H1 (cell line): Measurements from ENCODE around the gene ARPC2. TPM values are rescaled to one million over a fixed set of nuclear protein-coding genes. Genes with fewer than 3 reads are reported as not detected.

Experiments
- CTCF ChIA-PET: fragments of 300-600 bp; sonication (Branson Sonifier 250); formaldehyde crosslinking; loops from one replicate; lab custom pipeline; 2021; ENCODE audit not compliant: partially characterized antibody; lab: Charles Lee
- POLR2A ChIA-PET: fragments of 300-600 bp; sonication (Branson Sonifier 250); formaldehyde crosslinking; loops from one replicate; lab custom pipeline; 2021; ENCODE audit warnings: inconsistent platforms; ENCODE audit not compliant: partially characterized antibody; lab: Charles Lee
- DNase-seq, 2 experiments: peaks; one replicate each; pipeline versions ENCODE4 v3.0.0 to v3.0.0-alpha.2; 2010 to 2022; ENCODE audit warnings: low spot score in 2 of 2, low read depth in 1 of 2, mixed read lengths in 1 of 2
- FAIRE-seq: peaks from 2 replicates; lab custom pipeline; 2011; peaks lifted over from hg19 to GRCh38; lab: Jason Lieb, UNC
- H2AFZ ChIP-seq: 2 replicates; pipeline ENCODE4 v1.8.1; 2012; ENCODE audit warnings: low read length, inconsistent platforms
- H2AK5ac ChIP-seq: 2 replicates; pipeline ENCODE4 v1.6.1; 2013; ENCODE audit warnings: low read depth, low read length
- H2BK120ac ChIP-seq: replicated peaks from 2 replicates; pipeline ENCODE3; 2013; ENCODE audit warnings: low read depth, low read length, inconsistent platforms
- H2BK12ac ChIP-seq: 2 replicates; pipeline ENCODE4 v1.6.1; 2013; ENCODE audit warnings: low read depth, low read length
- H2BK15ac ChIP-seq: 2 replicates; pipeline ENCODE4 v1.6.1; 2013; ENCODE audit warnings: low read length
- H2BK20ac ChIP-seq: 2 replicates; pipeline ENCODE4 v1.6.1; 2013; ENCODE audit warnings: low read length
- H2BK5ac ChIP-seq: 2 replicates; pipeline ENCODE4 v1.6.1; 2013; ENCODE audit warnings: low read depth, low read length
- H3K14ac ChIP-seq: 2 replicates; pipeline ENCODE4 v1.6.1; 2013; ENCODE audit warnings: inconsistent platforms; ENCODE audit not compliant: insufficient read length
- H3K18ac ChIP-seq: 2 replicates; pipeline ENCODE4 v1.6.1; 2013; ENCODE audit warnings: low read length; ENCODE audit errors: extremely low read depth
- H3K23ac ChIP-seq: 2 replicates; pipeline ENCODE4 v1.6.1; 2013; ENCODE audit warnings: inconsistent platforms; ENCODE audit not compliant: insufficient read length
- H3K23me2 ChIP-seq: 2 replicates; pipeline ENCODE4 v1.6.1; 2013; ENCODE audit warnings: low read depth, low read length
- H3K27ac ChIP-seq: 2 replicates; pipeline ENCODE4 v1.6.1; 2011; ENCODE audit warnings: low read depth, low read length, inconsistent platforms
- H3K27me3 ChIP-seq, 4 experiments: replicated peaks in 1 of 4; 1 replicate in 1 of 4; 2 replicates in 3 of 4; pipeline versions ENCODE4 v1.6.1 to v1.8.1; 2011 to 2013; ENCODE audit warnings: low read length in 3 of 4, mild to moderate bottlenecking in 3 of 4, inconsistent platforms in 2 of 4, mixed read lengths in 2 of 4, moderate library complexity in 1 of 4; ENCODE audit not compliant: control insufficient read depth in 3 of 4, insufficient read depth in 3 of 4; ENCODE audit errors: extremely low read depth in 1 of 4
- H3K36me3 ChIP-seq, 4 experiments: 2 replicates each; pipeline versions ENCODE4 v1.6.1 to v1.8.1; 2011 to 2013; ENCODE audit warnings: mild to moderate bottlenecking in 4 of 4, low read length in 3 of 4, moderate library complexity in 2 of 4, control low read depth in 1 of 4, inconsistent platforms in 1 of 4; ENCODE audit not compliant: insufficient read depth in 4 of 4, control insufficient read depth in 2 of 4
- H3K4ac ChIP-seq: replicated peaks from 2 replicates; pipeline ENCODE3; 2013; ENCODE audit warnings: low read length, low read depth, mixed read lengths, inconsistent platforms; ENCODE audit not compliant: insufficient read length
- H3K4me1 ChIP-seq, 4 experiments: replicated peaks in 1 of 4; 1 replicate in 1 of 4; 2 replicates in 3 of 4; pipeline versions ENCODE4 v1.6.1 to v1.8.1; 2011 to 2013; ENCODE audit warnings: low read length in 3 of 4, inconsistent platforms in 2 of 4, mixed read lengths in 1 of 4; ENCODE audit not compliant: insufficient read depth in 4 of 4, control insufficient read depth in 3 of 4
- H3K4me2 ChIP-seq, 2 experiments: 2 replicates each; pipeline versions ENCODE4 v1.6.1 to v1.8.1; 2011 to 2013; ENCODE audit warnings: low read depth in 2 of 2, low read length in 2 of 2, control low read depth in 1 of 2, inconsistent platforms in 1 of 2, mild to moderate bottlenecking in 1 of 2; ENCODE audit not compliant: insufficient read depth in 1 of 2
- H3K4me3 ChIP-seq, 4 experiments: fragments of 200-600, 300-600 bp in 1 of 4; sonication (generic), shearing (Covaris generic), sonication (Bioruptor Twin) in 1 of 4; 2 replicates each; pipeline versions ENCODE4 v1.5.1 to v1.8.1; 2011 to 2016; ENCODE audit warnings: low read length in 4 of 4, low read depth in 3 of 4, control low read depth in 2 of 4, inconsistent platforms in 2 of 4, mild to moderate bottlenecking in 2 of 4, mixed read lengths in 1 of 4, moderate library complexity in 1 of 4; ENCODE audit not compliant: insufficient read depth in 2 of 4; ENCODE audit errors: extremely low read depth in 1 of 4
- H3K56ac ChIP-seq: replicated peaks from 2 replicates; pipeline ENCODE3; 2013; ENCODE audit warnings: low read depth, mild to moderate bottlenecking, mixed read lengths, low read length, inconsistent platforms; ENCODE audit not compliant: insufficient read length
- H3K79me1 ChIP-seq: 2 replicates; pipeline ENCODE4 v1.6.1; 2013; ENCODE audit warnings: low read depth, low read length, control low read depth
- H3K79me2 ChIP-seq, 2 experiments: 2 replicates each; pipeline versions ENCODE4 v1.6.1 to v1.8.1; 2012 to 2013; ENCODE audit warnings: low read length in 2 of 2, mild to moderate bottlenecking in 2 of 2, inconsistent platforms in 1 of 2; ENCODE audit not compliant: insufficient read depth in 2 of 2, control insufficient read depth in 1 of 2
- H3K9ac ChIP-seq, 4 experiments: replicated peaks in 1 of 4; 1 replicate in 1 of 4; 2 replicates in 3 of 4; pipeline versions ENCODE4 v1.6.1 to v1.8.1; 2011 to 2013; ENCODE audit warnings: low read depth in 3 of 4, low read length in 3 of 4, control low read depth in 2 of 4, mild to moderate bottlenecking in 2 of 4, moderate library complexity in 2 of 4, inconsistent platforms in 1 of 4; ENCODE audit errors: extremely low read depth in 1 of 4
- H3K9me3 ChIP-seq, 2 experiments: 2 replicates each; pipeline versions ENCODE4 v1.6.1 to v1.8.1; 2012 to 2013; ENCODE audit warnings: mild to moderate bottlenecking in 2 of 2, moderate library complexity in 2 of 2, control low read depth in 1 of 2, inconsistent platforms in 1 of 2, low read depth in 1 of 2, low read length in 1 of 2, mixed read lengths in 1 of 2; ENCODE audit not compliant: insufficient read depth in 2 of 2
- H4K20me1 ChIP-seq, 2 experiments: replicated peaks in 1 of 2; 2 replicates each; pipeline versions ENCODE3 to v1.8.1; 2011 to 2013; ENCODE audit warnings: inconsistent platforms in 2 of 2, low read length in 2 of 2, mild to moderate bottlenecking in 1 of 2; ENCODE audit not compliant: insufficient read depth in 2 of 2, control insufficient read depth in 1 of 2
- H4K5ac ChIP-seq: 2 replicates; pipeline ENCODE4 v1.6.1; 2013; ENCODE audit warnings: low read length, low read depth, mixed read lengths, inconsistent platforms; ENCODE audit not compliant: insufficient read length
- H4K8ac ChIP-seq: 2 replicates; pipeline ENCODE4 v1.8.0; 2013; ENCODE audit warnings: mild to moderate bottlenecking, moderate library complexity, low read length, inconsistent platforms; ENCODE audit not compliant: insufficient read depth; ENCODE audit errors: extremely low read depth
- H4K91ac ChIP-seq: replicated peaks from 2 replicates; pipeline ENCODE3; 2013; ENCODE audit warnings: low read length, mixed read lengths, inconsistent platforms; ENCODE audit not compliant: insufficient read length
- KDM4A ChIP-seq: IDR thresholded peaks from one replicate; pipeline ENCODE4 v1.7.1; 2012; ENCODE audit warnings: low read depth, mild to moderate bottlenecking, moderate library complexity, low read length, inconsistent platforms; ENCODE audit not compliant: severe bottlenecking
- ZNF274 ChIP-seq: IDR thresholded peaks from 2 replicates; pipeline ENCODE4 v1.7.0; 2012; ENCODE audit warnings: low read length, borderline replicate concordance; ENCODE audit errors: extremely low read depth
- WGBS, 2 experiments: shearing (Covaris generic) in 1 of 2; methylation state at CpG; one replicate each; pipeline versions ENCODE4 v1.1.6 to v1.1.7; 2013 to 2015; ENCODE audit warnings: low lambda C conversion rate in 2 of 2, mixed read lengths in 2 of 2, inconsistent platforms in 1 of 2, low coverage in 1 of 2, missing lambda C conversion rate in 1 of 2; ENCODE audit not compliant: insufficient replicate concordance in 2 of 2, insufficient coverage in 1 of 2, insufficient read length in 1 of 2; ENCODE audit errors: extremely low coverage in 1 of 2, missing lambda C conversion rate in 1 of 2; 5-methylcytosine and 5-hydroxymethylcytosine counted together
- polyA plus RNA-seq, 7 experiments: library from polyadenylated mRNA; depleted of rRNA in 3 of 7; stranded (reverse) in 5 of 7; unstranded in 2 of 7; fragments of >200 nt in 5 of 7; fragments of 200-250 nt in 2 of 7; gene quantifications; 1 replicate in 5 of 7; 2 replicates in 1 of 7; 4 replicates in 1 of 7; pipeline versions ENCODE4 v1.2.1 to v1.2.3, GENCODE V29; 2011 to 2013; ENCODE audit warnings: missing spikeins in 2 of 7, mixed read lengths in 2 of 7
- total RNA-seq: library from RNA; stranded (reverse); fragmentation: NEBNext Ultra II Directional; extraction: Animal tissue kit (Norgen Biotek cat#: 25700); gene quantifications from 2 replicates; pipeline ENCODE4 v1.2.1, GENCODE V29; 2021

ARPC2 gene
- total and polyA plus RNA-seq, 2 of the 8 experiments (the other 6 are each of a cell fraction or from before 2014, with no cell fraction given), result 174 to 195 TPM

- ChIA-PET POLR2A (interaction anchor here (0.9 to 2.8 kb wide), 14 partner anchors 10 to 133 kb away, joined by 3 to 29 read pairs (median 5); partner anchors contain the start of gene GPBAR1), CTCF (interaction anchor here (0.8 to 8.2 kb wide), 19 partner anchors 10 to 416 kb away, joined by 3 to 131 read pairs (median 5); partner anchors contain the start of genes CATIP, GPBAR1 and TMBIM1)
- DNase-seq, result no peak
- Histone ChIP-seq H4K5ac (no peak overlapping the region), H3K4me3 (peak overlapping the region; percentile 89 to 95 (median 92)), H2BK15ac (no peak overlapping the region), H2BK20ac (no peak overlapping the region), H4K8ac (no peak overlapping the region), H2BK120ac (no peak overlapping the region), H3K79me1 (peaks cover 8% of the 10 kb centered on the region; the same call in 1 of the 2 replicates), H3K79me2 (peaks cover 0 to 10% of the 10 kb centered on the region in 2 experiments; a peak in 2 of 4 replicates), H3K23me2 (peaks cover 10% of the 10 kb centered on the region), H3K27ac (peak overlapping the region; percentile 12; the same call in 1 of the 2 replicates), H3K23ac (no peak overlapping the region), H3K36me3 (peaks cover 10 to 41% (median 18%) of the 10 kb centered on the region in 4 experiments; a peak in 6 of 8 replicates), H4K91ac (no peak overlapping the region), H3K18ac (no peak overlapping the region; the same call in 1 of the 2 replicates), H3K9ac (peak overlapping the region in 3 of 4 experiments; percentile 67 to 86 (median 67); a peak in 6 of 7 replicates), H3K14ac (no peak overlapping the region), H4K20me1 (peaks cover 0 to 10% of the 10 kb centered on the region in 2 experiments), H3K27me3 (no peaks in the 10 kb centered on the region), H2BK5ac (no peak overlapping the region), H3K4me2 (peak overlapping the region; percentile 84 to 95), H2AK5ac (no peak overlapping the region), H2AFZ (0 out of 2 replicates have a peak overlapping the region, but pooled peaks have one; percentile 48), H3K4me1 (peaks cover 0 to 7% (median 4%) of the 10 kb centered on the region in 4 experiments; a peak in 4 of 7 replicates), H2BK12ac (no peak overlapping the region), H3K56ac (peak overlapping the region; percentile 19), H3K4ac (no peak overlapping the region), H3K9me3 (no peaks in the 10 kb centered on the region)
- no peak for TF ChIP-seq ZNF274
- peak; percentile 12 for TF ChIP-seq KDM4A
- 13% methylated on average over 23 of the region's 23 CpGs; no CpG with 5 or more reads in 1 of the 2 experiments for WGBS, 2 experiments
- no peak for FAIRE-seq
Measured at GRCh38 chr2:218270721-218271486, 53.9 kb downstream of the ARPC2 start.
